Adipocyte (in vitro differentiated cells): ENCODE data around the gene SCN1B.
"Not testable (repeated sequence)": the region's sequence is repeated elsewhere in the genome, so short reads cannot be mapped to it uniquely, and the experiment has no call there.

ENCODE experiments used
- DNase-seq: peaks from one replicate; pipeline ENCODE4 v3.0.0-alpha.2; 2015; ENCODE audit warnings: low read depth
- H3K27me3 ChIP-seq: replicated peaks from 2 replicates; pipeline ENCODE4 v1.7.0; 2013; ENCODE audit warnings: mild to moderate bottlenecking, low read length, moderate library complexity; ENCODE audit not compliant: control insufficient read depth, insufficient read depth
- H3K36me3 ChIP-seq: 2 replicates; pipeline ENCODE4 v1.7.0; 2013; ENCODE audit warnings: low read length, mild to moderate bottlenecking, moderate library complexity; ENCODE audit not compliant: control insufficient read depth, insufficient read depth, severe bottlenecking
- H3K4me1 ChIP-seq: 2 replicates; pipeline ENCODE4 v1.7.0; 2013; ENCODE audit warnings: mild to moderate bottlenecking, low read length, moderate library complexity; ENCODE audit not compliant: control insufficient read depth, insufficient read depth
- H3K4me3 ChIP-seq: 2 replicates; pipeline ENCODE4 v1.7.0; 2013; ENCODE audit warnings: mild to moderate bottlenecking, low read length, moderate library complexity
- H3K9ac ChIP-seq: 2 replicates; pipeline ENCODE4 v1.7.0; 2013; ENCODE audit warnings: mild to moderate bottlenecking, low read length, moderate library complexity
- H3K9me3 ChIP-seq: 2 replicates; pipeline ENCODE4 v1.7.0; 2013; ENCODE audit warnings: mild to moderate bottlenecking, low read length, moderate library complexity; ENCODE audit not compliant: control insufficient read depth

Gene SCN1B

DNA sequence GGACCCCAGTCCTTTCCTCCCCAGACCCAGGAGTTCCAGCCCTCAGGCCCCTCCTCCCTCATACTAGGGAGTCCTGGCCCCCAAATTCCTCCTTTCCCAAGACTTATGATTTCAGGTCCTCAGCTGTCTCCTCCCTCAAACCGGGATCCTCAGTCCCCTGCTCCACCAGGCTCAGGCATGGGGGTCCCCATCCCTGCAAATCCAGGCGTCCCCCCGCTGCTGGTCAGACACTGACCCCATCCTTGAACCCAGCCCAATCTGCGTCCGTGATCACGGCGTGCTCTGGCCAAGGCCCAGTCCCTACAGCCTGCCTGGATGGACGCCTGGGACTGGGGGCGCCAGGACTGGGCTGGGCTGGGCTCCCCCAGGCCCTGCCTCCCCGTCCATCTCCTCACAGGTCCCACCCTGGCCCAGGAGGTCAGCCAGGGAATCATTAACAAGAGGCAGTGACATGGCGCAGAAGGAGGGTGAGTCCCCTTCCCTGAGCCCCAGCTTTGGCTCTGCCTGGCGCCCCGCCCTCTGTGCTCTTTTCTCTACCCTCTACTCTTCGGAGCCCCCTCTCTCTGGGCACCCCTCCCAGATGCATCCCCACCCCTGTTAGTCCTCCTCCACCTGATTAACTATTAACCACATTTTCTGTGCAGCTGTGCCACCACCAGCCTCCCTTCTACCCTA is 11.9 kb downstream of the SCN1B start:
- Histone ChIP-seq H3K9ac (no peak overlapping the region), H3K9me3 (no peaks in the 10 kb centered on the region), H3K27me3 (peaks cover 5% of the 10 kb centered on the region), H3K4me3 (no peak overlapping the region), H3K4me1 (peaks cover 31% of the 10 kb centered on the region), H3K36me3 (no peaks in the 10 kb centered on the region)
- no peak for DNase-seq

DNA sequence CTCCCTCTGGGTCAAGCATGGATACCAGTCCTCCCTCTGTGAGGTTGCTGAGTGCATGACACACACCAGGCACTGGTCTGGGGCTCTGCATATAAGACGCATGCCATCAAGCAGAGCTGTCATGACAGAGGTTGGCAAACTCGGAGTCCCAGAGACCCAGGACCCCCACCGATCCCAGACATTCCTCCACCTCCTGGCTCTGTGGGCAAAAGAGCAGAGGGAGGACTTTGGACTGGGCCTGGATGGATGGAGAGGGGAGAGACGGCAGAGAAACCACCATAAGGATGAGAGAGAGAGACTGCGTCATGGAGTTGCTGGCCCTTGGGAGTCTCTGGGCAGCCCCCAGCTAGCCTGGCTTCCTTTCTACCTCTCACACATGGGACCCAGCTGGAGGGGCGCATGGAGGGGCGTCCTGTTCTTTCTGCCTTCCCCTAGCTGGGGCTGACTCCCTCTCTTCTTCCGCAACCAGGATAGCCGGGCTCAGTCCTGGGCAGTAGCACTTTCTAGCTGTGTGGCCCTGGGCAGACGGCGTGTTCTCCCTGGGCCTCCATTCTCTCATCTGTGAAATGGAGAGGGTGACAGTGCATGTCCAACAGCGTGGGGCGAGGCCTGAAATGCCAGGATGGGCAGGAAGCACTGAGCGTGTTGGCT is 12.8 kb downstream of the SCN1B start:
- Histone ChIP-seq H3K4me3 (no peak overlapping the region), H3K9me3 (no peaks in the 10 kb centered on the region), H3K36me3 (no peaks in the 10 kb centered on the region), H3K9ac (no peak overlapping the region), H3K4me1 (peaks cover 25% of the 10 kb centered on the region), H3K27me3 (peaks cover 5% of the 10 kb centered on the region)
- DNase-seq, result no peak

DNA sequence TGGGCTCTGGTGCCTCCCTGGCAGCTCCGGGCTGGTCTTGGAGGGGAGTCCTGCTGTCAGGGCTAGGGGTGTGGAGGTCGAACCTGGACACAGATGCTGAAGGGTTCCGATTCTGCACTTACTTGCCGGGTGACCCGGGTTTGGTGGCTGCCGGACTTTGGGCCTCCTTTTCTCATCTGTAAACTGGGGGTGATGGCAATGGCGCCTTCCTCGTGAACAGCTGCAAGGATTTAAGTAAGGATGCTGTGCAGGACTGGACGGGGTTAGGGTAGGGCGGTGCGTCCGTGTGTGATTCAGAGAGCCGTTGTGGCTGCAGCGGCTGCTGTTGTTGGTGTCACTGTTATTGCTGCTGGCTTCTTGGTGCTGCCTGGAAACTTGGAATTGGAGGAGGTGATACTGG is 13.6 kb downstream of the SCN1B start:
- H3K9ac ChIP-seq, result no peak overlapping the region
- peaks cover 20% of the 10 kb centered on the region for H3K4me1 ChIP-seq
- H3K36me3 ChIP-seq, result no peaks in the 10 kb centered on the region
- H3K9me3 ChIP-seq, result no peaks in the 10 kb centered on the region
- no peak overlapping the region for H3K4me3 ChIP-seq
- H3K27me3 ChIP-seq, result peaks cover 5% of the 10 kb centered on the region
- DNase-seq, result no peak

DNA sequence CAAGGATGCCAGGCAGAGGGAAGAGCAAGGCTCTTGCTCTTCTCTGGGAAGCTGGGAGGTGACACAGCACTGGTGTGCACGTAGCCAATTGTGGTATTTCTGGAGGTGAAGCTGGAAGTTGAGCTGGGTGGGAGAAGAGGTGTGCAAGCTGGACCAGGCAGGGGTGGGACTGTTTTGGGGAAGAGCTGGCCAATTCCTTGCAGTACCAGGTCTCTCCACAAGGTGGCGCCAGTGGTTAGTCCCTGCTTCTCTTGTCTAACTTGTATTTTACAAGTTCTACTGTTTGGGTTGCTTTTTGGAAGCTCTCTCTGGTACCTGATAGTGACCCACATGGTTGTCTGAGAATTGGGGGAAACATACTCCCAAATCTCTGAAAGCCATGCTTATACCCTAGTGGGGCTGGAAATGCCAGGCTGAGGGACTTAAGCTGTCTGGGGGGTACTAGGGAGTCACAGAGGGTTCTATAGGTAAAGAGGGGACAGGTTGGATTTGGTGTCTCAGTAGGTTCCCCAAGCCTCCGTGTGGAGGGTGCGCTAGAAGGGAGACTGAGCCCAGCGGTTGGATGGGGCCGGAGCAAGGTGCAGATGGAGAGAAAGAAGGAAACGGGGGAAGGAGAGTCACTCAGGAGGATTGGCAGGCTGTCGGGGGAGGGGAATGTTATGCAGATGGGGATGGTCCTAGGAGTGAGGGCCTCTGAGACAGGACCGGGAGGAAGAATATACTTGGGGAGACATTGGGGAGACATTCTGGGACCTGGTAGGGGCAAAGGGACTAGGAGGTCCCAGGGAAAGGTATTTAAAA is 14.2 kb downstream of the SCN1B start:
- Histone ChIP-seq H3K36me3 (no peaks in the 10 kb centered on the region), H3K4me3 (no peak overlapping the region)
- peak; percentile 67 for DNase-seq

DNA sequence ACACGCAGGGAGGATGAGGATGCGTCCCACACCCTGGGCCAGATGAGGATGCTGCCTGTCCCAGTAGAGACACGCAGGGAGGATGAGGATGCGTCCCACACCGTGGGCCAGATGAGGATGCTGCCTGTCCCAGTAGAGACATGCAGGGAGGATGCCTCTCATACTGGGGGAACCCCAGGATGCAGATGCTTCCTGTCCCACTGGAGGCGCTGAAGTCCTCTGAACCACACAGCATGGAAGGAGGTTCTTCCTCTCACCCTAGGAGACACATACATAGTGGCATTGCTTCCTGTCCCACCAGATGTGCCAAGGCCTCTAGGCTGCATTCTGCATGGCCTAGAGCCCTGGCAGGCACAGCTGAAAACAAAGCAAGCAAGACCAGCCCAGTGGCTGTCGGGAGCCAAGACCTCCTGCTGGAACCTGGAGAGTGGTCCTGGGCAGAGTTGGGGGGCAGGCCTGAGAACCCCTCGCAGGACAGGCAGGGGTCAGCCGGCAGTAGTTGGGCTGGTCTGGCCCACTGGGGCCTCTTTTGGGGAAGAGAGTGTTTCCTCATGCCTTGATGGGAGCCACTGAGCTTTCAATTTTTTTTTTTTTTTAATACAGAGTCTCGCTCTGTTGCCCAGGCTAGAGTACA is 15.5 kb downstream of the SCN1B start:
- Histone ChIP-seq H3K9ac (no peak overlapping the region), H3K9me3 (no peaks in the 10 kb centered on the region), H3K36me3 (no peaks in the 10 kb centered on the region), H3K27me3 (peaks cover 5% of the 10 kb centered on the region), H3K4me1 (peaks cover 14% of the 10 kb centered on the region), H3K4me3 (no peak overlapping the region)
- DNase-seq, result no peak

More for the DNA sequence above, 14.2 kb downstream of the SCN1B start:
- peaks cover 5% of the 10 kb centered on the region for H3K27me3 ChIP-seq
- H3K9me3 ChIP-seq, result no peaks in the 10 kb centered on the region
- H3K4me1 ChIP-seq, result peaks cover 20% of the 10 kb centered on the region
- H3K9ac ChIP-seq, result no peak overlapping the region

DNA sequence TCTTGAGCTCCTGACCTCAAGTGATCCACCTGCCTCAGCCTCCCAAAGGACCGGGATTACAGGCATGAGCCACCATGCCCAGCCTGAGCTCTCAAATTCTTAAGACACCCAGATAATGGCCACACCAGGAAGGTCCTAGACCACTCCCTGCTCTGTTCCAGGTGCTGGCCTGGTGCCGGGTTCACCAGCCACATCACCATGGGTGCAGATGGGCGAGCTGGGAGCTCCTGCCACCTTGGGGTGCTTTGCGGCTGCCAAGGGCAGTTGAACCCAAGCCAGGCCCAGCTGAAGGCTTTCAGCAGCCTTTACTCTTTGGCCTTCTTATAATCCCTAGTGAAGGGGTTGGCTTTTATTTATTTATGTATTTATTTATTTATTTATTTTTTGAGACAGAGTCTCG is 16.2 kb downstream of the SCN1B start:
- Histone ChIP-seq H3K36me3 (no peaks in the 10 kb centered on the region), H3K4me1 (peaks cover 9% of the 10 kb centered on the region), H3K4me3 (no peak overlapping the region), H3K27me3 (peaks cover 5% of the 10 kb centered on the region), H3K9ac (no peak overlapping the region), H3K9me3 (no peaks in the 10 kb centered on the region)
- no peak for DNase-seq

DNA sequence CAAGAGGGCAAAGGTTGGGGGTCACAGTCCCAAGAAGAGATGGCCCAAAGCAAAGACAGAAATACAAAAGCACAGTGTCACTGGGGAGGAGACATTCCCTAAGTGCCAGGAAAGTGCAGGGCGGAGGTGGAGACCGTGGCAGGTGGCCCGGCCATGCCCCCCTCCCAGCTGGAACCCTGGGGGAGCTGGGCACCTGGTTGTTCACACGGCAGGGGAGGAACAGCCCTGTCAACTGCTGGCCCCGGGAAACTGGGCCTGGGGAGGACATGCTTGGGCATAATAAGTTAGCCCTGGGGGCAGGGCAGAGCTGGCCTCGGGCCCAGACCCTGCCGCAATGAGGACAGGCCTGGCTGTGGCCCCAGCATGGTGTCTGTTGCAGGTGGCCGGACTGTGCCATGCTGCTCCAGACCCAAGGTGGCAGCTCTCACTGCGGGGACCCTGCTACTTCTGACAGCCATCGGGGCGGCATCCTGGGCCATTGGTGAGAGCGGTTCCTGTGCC is 18.7 kb downstream of the SCN1B start:
- Histone ChIP-seq H3K9me3 (no peaks in the 10 kb centered on the region), H3K27me3 (peaks cover 9% of the 10 kb centered on the region), H3K9ac (no peak overlapping the region), H3K4me3 (no peak overlapping the region), H3K4me1 (no peaks in the 10 kb centered on the region), H3K36me3 (no peaks in the 10 kb centered on the region)
- no peak for DNase-seq

DNA sequence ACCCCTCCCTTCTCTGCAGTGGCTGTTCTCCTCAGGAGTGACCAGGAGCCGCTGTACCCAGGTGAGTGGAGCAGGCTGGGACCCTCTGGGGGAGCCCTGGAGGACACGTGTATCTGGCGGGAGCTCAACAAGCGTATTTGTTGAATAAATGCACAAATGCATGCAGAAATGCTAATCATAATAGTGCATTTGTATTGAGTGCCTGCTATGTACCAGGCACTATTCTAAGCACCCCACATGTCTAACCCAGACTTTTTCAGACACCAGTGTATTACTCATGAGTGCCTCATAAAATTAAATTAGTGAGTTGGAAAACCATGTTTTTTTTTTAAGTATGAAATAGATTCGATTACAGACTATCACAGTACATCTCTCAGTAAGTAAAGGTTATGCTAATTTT is 19.2 kb downstream of the SCN1B start:
- H3K9ac ChIP-seq, result no peak overlapping the region
- DNase-seq, result no peak
- H3K36me3 ChIP-seq, result no peaks in the 10 kb centered on the region
- no peaks in the 10 kb centered on the region for H3K9me3 ChIP-seq
- H3K27me3 ChIP-seq, result peaks cover 9% of the 10 kb centered on the region
- H3K4me3 ChIP-seq, result no peak overlapping the region
- no peaks in the 10 kb centered on the region for H3K4me1 ChIP-seq

DNA sequence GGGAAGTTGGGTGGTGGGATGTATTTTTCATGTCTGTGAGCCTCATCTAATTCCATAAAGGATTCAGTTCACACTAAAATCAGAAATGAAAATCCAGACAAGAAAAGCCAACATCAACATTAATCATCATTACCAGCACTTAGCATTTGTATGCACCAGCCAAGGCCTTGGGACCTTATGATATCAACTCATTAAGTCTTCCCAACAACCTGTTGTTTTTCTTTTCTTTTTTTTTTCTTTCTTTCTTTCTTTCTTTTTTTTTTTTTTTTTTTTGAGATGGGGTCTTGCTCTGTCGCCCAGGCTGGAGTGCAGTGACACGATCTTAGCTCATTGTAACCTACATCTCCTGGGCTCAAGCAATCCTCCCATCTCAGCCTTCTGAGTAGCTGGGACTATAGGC is 20.4 kb downstream of the SCN1B start:
- H3K9me3 ChIP-seq, H3K36me3 ChIP-seq, DNase-seq, H3K4me1 ChIP-seq, H3K9ac ChIP-seq, H3K4me3 ChIP-seq: not testable (repeated sequence)
- peaks cover 15% of the 10 kb centered on the region for H3K27me3 ChIP-seq

DNA sequence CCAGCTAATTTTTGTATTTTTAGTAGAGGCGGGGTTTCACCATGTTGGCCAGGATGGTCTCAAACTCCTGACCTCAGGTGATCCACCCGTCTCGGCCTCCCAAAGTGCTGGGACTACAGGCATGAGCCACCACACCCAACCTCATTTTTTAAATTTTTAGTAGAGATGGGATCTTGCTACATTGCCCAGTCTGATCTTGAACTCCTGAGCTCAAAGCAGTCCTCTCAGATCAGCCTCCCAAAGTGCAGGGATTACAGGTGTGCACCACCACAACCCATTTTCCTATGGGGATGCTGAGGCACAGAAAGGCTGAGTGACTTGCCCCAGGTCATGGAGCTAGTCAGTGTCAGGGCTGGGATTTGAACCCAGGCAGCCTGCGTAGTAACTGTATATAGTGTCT is 21.0 kb downstream of the SCN1B start:
- not testable (repeated sequence) for DNase-seq, H3K9ac ChIP-seq, H3K4me1 ChIP-seq, H3K4me3 ChIP-seq, H3K9me3 ChIP-seq, H3K36me3 ChIP-seq
- H3K27me3 ChIP-seq, result peaks cover 21% of the 10 kb centered on the region

DNA sequence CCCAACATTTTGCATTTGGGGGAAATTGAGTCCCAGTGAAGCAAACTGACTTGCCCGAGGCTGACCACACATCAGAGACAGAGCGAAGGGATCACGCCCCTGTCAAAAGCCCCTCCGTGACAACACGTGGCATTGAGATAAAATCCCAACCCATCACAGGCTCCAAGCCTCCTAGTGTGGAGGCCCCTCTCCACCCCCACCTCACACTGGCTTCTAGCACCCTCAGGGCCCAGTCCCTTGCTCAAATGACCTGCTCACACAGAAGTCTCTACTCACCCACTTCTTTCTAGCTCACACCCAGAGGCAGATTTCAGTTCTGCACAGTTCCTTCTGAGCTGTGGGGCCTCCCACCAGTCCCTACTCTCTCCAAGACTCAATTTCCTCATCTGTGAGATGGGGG is 21.5 kb downstream of the SCN1B start:
- H3K27me3 ChIP-seq, result peaks cover 26% of the 10 kb centered on the region
- H3K36me3 ChIP-seq, result no peaks in the 10 kb centered on the region
- DNase-seq, result no peak
- no peaks in the 10 kb centered on the region for H3K4me1 ChIP-seq
- no peak overlapping the region for H3K9ac ChIP-seq
- H3K4me3 ChIP-seq, result no peak overlapping the region
- no peaks in the 10 kb centered on the region for H3K9me3 ChIP-seq
